Stimulated activated CD4-positive, alpha-beta T cell treated with anti-CD3 and anti-CD28 coated beads, Interleukin-4, amount 100 ng/mL, for 24 hours (primary cell): ENCODE results near the gene GYS2.

ENCODE experiments used
- DNase-seq: peaks from one replicate; pipeline ENCODE4 v3.0.0-alpha.2; 2020

GYS2 gene

GRCh38 chr12:21501258-21502163, 103.1 kb downstream of the GYS2 start, which contains the start of the genes GOLT1B and RECQL:
GOLT1B (plus strand) TSS chr12:21501789; CDS start chr12:21501924, 135 bp downstream.
RECQL (minus strand) TSS chr12:21501635; CDS start chr12:21499570, 2,065 bp downstream.
- peak; percentile 92 for DNase-seq

GRCh38 chr12:21500786-21501257, 103.8 kb downstream of the GYS2 start:
- no peak for DNase-seq

- no peak for DNase-seq
Observed at GRCh38 chr12:21499765-21500164, 104.9 kb downstream of the GYS2 start.
